ENCODE data around the gene GPR161. TPM values are rescaled to one million over a fixed set of nuclear protein-coding genes. Genes with fewer than 3 reads are reported as not detected.

GPR161 gene
- total and polyA plus RNA-seq, 2 of the 13 experiments (the other 11 are each of a cell fraction or from before 2014, with no cell fraction given): 0.13 to 0.35 TPM

DNA sequence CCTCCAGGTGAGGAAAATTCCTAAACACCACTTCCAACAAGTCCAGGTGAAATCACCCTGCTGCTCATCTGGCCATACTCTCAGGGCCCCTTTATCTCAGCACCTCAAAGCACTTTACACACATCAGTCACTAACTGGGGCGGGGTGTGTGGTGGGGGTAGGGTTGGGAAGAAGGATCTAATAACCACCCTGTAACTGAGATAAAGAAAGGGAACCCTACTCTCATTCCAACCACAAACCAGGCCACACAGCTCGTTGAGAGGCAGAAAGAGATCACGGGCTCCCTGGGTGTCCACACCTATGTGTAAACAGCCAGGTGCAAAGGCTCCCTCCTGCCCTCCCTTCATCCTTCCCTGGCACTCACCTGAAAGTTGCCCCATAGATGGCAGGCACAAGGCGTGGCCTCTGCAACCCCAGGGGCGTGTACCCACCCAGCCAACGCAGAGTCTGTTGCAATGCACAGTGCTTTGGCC, 20.4 kb downstream of the GPR161 start (continued):
- TF ChIP-seq, protein P1, sequence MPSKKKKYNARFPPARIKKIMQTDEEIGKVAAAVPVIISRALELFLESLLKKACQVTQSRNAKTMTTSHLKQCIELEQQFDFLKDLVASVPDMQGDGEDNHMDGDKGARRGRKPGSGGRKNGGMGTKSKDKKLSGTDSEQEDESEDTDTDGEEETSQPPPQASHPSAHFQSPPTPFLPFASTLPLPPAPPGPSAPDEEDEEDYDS (CRISPR knock-in tag; IDR thresholded peaks at IDR 0.05): no peak
- no peak for TF ChIP-seq KDM5A (IDR thresholded peaks at IDR 0.05; ENCODE audit: borderline replicate concordance, low read length)

DNA sequence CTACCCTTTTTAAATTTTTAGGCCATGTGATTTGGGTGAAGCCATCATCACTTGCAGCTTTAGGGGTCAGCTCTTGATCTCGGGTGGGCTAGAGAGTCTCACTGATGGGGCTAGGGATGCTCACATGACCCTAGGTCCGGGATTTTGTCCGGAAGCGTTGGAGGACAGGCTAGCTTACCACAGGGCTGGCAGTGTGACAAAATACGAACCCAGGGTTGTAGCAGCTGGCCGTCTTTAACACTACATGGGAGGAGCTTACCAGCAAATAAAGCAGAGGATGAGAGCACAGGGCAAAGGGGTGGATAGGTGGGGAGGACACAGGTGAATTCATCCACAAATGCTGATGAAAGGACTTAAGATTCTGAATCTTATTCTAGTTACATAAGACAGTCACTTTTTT, 21.9 kb downstream of the GPR161 start:
- Histone ChIP-seq H3K27me3 (ENCODE audit: control insufficient read depth in 1 of 2, insufficient read depth in 2 of 2, low read length in 2 of 2) (no peaks in the 10 kb centered on the region), H3K36me3 (replicated peaks in 1 of 2; ENCODE audit: control insufficient read depth in 1 of 2, insufficient read depth in 2 of 2, low read length in 2 of 2) (no peaks in the 10 kb centered on the region), H3K4me2 (ENCODE audit: low read depth, low read length) (no peak overlapping the region), H2AFZ (ENCODE audit: low read length) (no peak overlapping the region), H3K9ac (ENCODE audit: insufficient read depth, low read depth, low read length) (no peak overlapping the region), H3K4me3 (replicated peaks in 1 of 3; ENCODE audit: insufficient read depth in 1 of 3, low read depth in 2 of 3, low read length in 3 of 3) (no peak overlapping the region), H3K9me3 (ENCODE audit: low read length) (no peaks in the 10 kb centered on the region), H4K20me1 (ENCODE audit: insufficient read depth, low read length) (no peaks in the 10 kb centered on the region), H3K4me1 (ENCODE audit: insufficient read depth, low read length) (no peaks in the 10 kb centered on the region), H3K27ac (ENCODE audit: extremely low read length, insufficient read depth, low read length) (no peak overlapping the region), H3K79me2 (ENCODE audit: insufficient read depth, low read length) (no peaks in the 10 kb centered on the region)
- no peak for DNase-seq (ENCODE audit: low spot score)
- ChIA-PET CTCF (ENCODE audit: low intra/inter-chr PET ratio, low total read pairs) (no interaction called here), POLR2A (no interaction called here)
- in situ Hi-C loops (cut with HindIII; ENCODE audit: extremely low pct_ligation_motif_present, low pct_unique_long_range_greater_than_20kb) (no loop called here), intact Hi-C loops (cut with micrococcal nuclease; ENCODE audit: unreplicated experiment) (no loop called here)
- no peak for FAIRE-seq
- WGBS (ENCODE audit: low lambda C conversion rate): 42% methylated on average over 6 of the region's 6 CpGs
- no peak for ATAC-seq
- no TSS peak for BruUV-seq (replicated peaks)
- TF ChIP-seq ZNF274 (CRISPR knock-in tag; IDR thresholded peaks at IDR 0.05): no peak
- TF ChIP-seq, protein P2, sequence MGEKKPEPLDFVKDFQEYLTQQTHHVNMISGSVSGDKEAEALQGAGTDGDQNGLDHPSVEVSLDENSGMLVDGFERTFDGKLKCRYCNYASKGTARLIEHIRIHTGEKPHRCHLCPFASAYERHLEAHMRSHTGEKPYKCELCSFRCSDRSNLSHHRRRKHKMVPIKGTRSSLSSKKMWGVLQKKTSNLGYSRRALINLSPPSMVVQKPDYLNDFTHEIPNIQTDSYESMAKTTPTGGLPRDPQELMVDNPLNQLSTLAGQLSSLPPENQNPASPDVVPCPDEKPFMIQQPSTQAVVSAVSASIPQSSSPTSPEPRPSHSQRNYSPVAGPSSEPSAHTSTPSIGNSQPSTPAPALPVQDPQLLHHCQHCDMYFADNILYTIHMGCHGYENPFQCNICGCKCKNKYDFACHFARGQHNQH (CRISPR knock-in tag; IDR thresholded peaks at IDR 0.05): no peak
- TF ChIP-seq, protein P3, sequence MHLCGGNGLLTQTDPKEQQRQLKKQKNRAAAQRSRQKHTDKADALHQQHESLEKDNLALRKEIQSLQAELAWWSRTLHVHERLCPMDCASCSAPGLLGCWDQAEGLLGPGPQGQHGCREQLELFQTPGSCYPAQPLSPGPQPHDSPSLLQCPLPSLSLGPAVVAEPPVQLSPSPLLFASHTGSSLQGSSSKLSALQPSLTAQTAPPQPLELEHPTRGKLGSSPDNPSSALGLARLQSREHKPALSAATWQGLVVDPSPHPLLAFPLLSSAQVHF (CRISPR knock-in tag; IDR thresholded peaks at IDR 0.05): no peak
- TF ChIP-seq, protein P4, sequence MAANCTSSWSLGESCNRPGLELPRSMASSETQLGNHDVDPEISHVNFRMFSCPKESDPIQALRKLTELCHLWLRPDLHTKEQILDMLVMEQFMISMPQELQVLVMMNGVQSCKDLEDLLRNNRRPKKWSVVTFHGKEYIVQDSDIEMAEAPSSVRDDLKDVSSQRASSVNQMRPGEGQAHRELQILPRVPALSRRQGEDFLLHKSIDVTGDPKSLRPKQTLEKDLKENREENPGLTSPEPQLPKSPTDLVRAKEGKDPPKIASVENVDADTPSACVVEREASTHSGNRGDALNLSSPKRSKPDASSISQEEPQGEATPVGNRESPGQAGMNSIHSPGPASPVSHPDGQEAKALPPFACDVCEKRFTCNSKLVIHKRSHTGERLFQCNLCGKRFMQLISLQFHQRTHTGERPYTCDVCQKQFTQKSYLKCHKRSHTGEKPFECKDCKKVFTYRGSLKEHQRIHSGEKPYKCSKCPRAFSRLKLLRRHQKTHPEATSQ (CRISPR knock-in tag; IDR thresholded peaks at IDR 0.05; ENCODE audit: borderline replicate concordance): no peak
- TF ChIP-seq SMARCE1 (IDR thresholded peaks at IDR 0.05; ENCODE audit: borderline replicate concordance): no peak
- TF ChIP-seq ZNF674 (CRISPR knock-in tag; IDR thresholded peaks at IDR 0.05; ENCODE audit: low read depth): no peak
- TF ChIP-seq IRX3 (CRISPR knock-in tag; IDR thresholded peaks at IDR 0.05; ENCODE audit: borderline replicate concordance, low read depth): no peak
- no peak for TF ChIP-seq ZNF564 (CRISPR knock-in tag; IDR thresholded peaks at IDR 0.05)
- TF ChIP-seq, protein P5, sequence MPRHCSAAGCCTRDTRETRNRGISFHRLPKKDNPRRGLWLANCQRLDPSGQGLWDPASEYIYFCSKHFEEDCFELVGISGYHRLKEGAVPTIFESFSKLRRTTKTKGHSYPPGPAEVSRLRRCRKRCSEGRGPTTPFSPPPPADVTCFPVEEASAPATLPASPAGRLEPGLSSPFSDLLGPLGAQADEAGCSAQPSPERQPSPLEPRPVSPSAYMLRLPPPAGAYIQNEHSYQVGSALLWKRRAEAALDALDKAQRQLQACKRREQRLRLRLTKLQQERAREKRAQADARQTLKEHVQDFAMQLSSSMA (CRISPR knock-in tag; IDR thresholded peaks at IDR 0.05): no peak
- TF ChIP-seq ZBTB7A (CRISPR knock-in tag; IDR thresholded peaks at IDR 0.05): no peak
- TF ChIP-seq, protein P6, sequence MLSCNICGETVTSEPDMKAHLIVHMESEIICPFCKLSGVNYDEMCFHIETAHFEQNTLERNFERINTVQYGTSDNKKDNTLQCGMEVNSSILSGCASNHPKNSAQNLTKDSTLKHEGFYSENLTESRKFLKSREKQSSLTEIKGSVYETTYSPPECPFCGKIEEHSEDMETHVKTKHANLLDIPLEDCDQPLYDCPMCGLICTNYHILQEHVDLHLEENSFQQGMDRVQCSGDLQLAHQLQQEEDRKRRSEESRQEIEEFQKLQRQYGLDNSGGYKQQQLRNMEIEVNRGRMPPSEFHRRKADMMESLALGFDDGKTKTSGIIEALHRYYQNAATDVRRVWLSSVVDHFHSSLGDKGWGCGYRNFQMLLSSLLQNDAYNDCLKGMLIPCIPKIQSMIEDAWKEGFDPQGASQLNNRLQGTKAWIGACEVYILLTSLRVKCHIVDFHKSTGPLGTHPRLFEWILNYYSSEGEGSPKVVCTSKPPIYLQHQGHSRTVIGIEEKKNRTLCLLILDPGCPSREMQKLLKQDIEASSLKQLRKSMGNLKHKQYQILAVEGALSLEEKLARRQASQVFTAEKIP (CRISPR knock-in tag; IDR thresholded peaks at IDR 0.05; ENCODE audit: borderline replicate concordance): no peak
- TF ChIP-seq TCF7L2 (IDR thresholded peaks at IDR 0.05; ENCODE audit: low read depth, low read length): no peak
- TF ChIP-seq ZNF333 (CRISPR knock-in tag; IDR thresholded peaks at IDR 0.05; ENCODE audit: borderline replicate concordance): no peak
- TF ChIP-seq JUND (CRISPR knock-in tag; IDR thresholded peaks at IDR 0.05): no peak
- TF ChIP-seq ZNF761 (CRISPR knock-in tag; conservative IDR thresholded peaks at IDR 0.05): no peak
- TF ChIP-seq ZSCAN21 (CRISPR knock-in tag; IDR thresholded peaks at IDR 0.05; ENCODE audit: borderline replicate concordance): no peak
